Right lobe of liver (tissue), 4 donors: ENCODE results near the gene PRKG2.

Source experiments
- POLR2A ChIP-seq: fragments of 450-650 bp; IDR thresholded peaks from one replicate; pipeline ENCODE4 v1.6.1; 2017; ENCODE audit warnings: antibody characterized with exemption, mild to moderate bottlenecking
- TF ChIP-seq, protein P1 (sequence below), 4 donors: fragments of 200-600 bp in 3 of 4; fragments of 450-650 bp in 1 of 4; IDR thresholded peaks; one replicate each; pipeline versions ENCODE4 v1.5.1 to v1.8.0; 2016 to 2022; ENCODE audit warnings: antibody characterized with exemption in 4 of 4, mild to moderate bottlenecking in 2 of 4
- donor health status: DM: no; HTN: no; CAD: no.
- donor health status: DM: no; HTN: no; CAD: no.
- donor health status: DM: no; HTN: yes; CAD: no.

GRCh38 chr4:81162752-81163458, 52.1 kb downstream of the PRKG2 start:
- TF ChIP-seq, protein P1, sequence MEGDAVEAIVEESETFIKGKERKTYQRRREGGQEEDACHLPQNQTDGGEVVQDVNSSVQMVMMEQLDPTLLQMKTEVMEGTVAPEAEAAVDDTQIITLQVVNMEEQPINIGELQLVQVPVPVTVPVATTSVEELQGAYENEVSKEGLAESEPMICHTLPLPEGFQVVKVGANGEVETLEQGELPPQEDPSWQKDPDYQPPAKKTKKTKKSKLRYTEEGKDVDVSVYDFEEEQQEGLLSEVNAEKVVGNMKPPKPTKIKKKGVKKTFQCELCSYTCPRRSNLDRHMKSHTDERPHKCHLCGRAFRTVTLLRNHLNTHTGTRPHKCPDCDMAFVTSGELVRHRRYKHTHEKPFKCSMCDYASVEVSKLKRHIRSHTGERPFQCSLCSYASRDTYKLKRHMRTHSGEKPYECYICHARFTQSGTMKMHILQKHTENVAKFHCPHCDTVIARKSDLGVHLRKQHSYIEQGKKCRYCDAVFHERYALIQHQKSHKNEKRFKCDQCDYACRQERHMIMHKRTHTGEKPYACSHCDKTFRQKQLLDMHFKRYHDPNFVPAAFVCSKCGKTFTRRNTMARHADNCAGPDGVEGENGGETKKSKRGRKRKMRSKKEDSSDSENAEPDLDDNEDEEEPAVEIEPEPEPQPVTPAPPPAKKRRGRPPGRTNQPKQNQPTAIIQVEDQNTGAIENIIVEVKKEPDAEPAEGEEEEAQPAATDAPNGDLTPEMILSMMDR (IDR thresholded peaks at IDR 0.05): no peak
- TF ChIP-seq POLR2A: no peak
